HepG2 (cell line): ENCODE data around the gene ATG7. TPM values are rescaled to one million over a fixed set of nuclear protein-coding genes. Genes with fewer than 3 reads are reported as not detected.

ENCODE experiments used
- ATAC-seq: fragments of 200-7000 bp; cut with Tn5 transposase; 3 replicates; pipeline ENCODE4 v1.9.1; 2020; ENCODE audit warnings: mild to moderate bottlenecking, moderate library complexity
- BruUV-seq: library from RNA; stranded (reverse); fragments of 400-500 nt; replicated peaks from 2 replicates; lab custom pipeline; 2021; lab: Mats Ljungman, UMichigan
- CTCF ChIA-PET: fragments of 300-600 bp; formaldehyde crosslinking; extraction: SDS; loops from one replicate; lab custom pipeline; 2021; ENCODE audit warnings: low total read pairs, inconsistent platforms, low intra/inter-chr PET ratio; lab: Yijun Ruan, JAX
- POLR2A ChIA-PET: fragments of 350-600 bp; sonication (Branson Sonifier 250); formaldehyde crosslinking; loops from one replicate; lab custom pipeline; 2020; ENCODE audit warnings: antibody characterized with exemption, inconsistent platforms; lab: Yijun Ruan, JAX
- DNase-seq: peaks from one replicate; pipeline ENCODE4 v3.0.0-alpha.2; 2015; ENCODE audit warnings: low spot score
- FAIRE-seq: peaks from 3 replicates; lab custom pipeline; 2011; peaks lifted over from hg19 to GRCh38; lab: Jason Lieb, UNC
- H2AFZ ChIP-seq: one replicate; pipeline ENCODE4 v1.6.1; 2011; ENCODE audit warnings: low read length, inconsistent platforms
- H3K27ac ChIP-seq: fragments of 300-600 bp; 3 replicates; pipeline ENCODE4 v1.8.0; 2011; ENCODE audit warnings: mixed run types, mild to moderate bottlenecking, mixed read lengths, low read length, inconsistent platforms; ENCODE audit not compliant: insufficient read depth; ENCODE audit errors: extremely low read length
- H3K27me3 ChIP-seq, 2 experiments: fragments of 200-600 bp in 1 of 2; 2 replicates in 1 of 2; 3 replicates in 1 of 2; pipeline versions ENCODE4 v1.6.0 to v1.8.0; 2011; ENCODE audit warnings: low read length in 2 of 2, mild to moderate bottlenecking in 2 of 2, moderate library complexity in 2 of 2, inconsistent platforms in 1 of 2; ENCODE audit not compliant: insufficient read depth in 2 of 2, control insufficient read depth in 1 of 2
- H3K36me3 ChIP-seq, 2 experiments: fragments of 200-600 bp in 1 of 2; replicated peaks in 1 of 2; 2 replicates in 1 of 2; 3 replicates in 1 of 2; pipeline versions ENCODE4 v1.5.1 to v1.8.0; 2011; ENCODE audit warnings: low read length in 2 of 2, inconsistent platforms in 1 of 2; ENCODE audit not compliant: insufficient read depth in 2 of 2, control insufficient read depth in 1 of 2
- H3K4me1 ChIP-seq: 2 replicates; pipeline ENCODE4 v1.5.1; 2012; ENCODE audit warnings: low read length, inconsistent platforms; ENCODE audit not compliant: insufficient read depth
- H3K4me2 ChIP-seq: 2 replicates; pipeline ENCODE4 v1.6.0; 2011; ENCODE audit warnings: low read depth, low read length, inconsistent platforms
- H3K4me3 ChIP-seq, 3 experiments: fragments of 200-600 bp in 1 of 3; sonication (generic), shearing (Covaris generic) in 1 of 3; replicated peaks in 1 of 3; 2 replicates each; pipeline ENCODE4 v1.5.1; 2011 to 2016; ENCODE audit warnings: low read length in 3 of 3, inconsistent platforms in 2 of 3, low read depth in 2 of 3, mild to moderate bottlenecking in 2 of 3, control low read depth in 1 of 3, mixed read lengths in 1 of 3; ENCODE audit not compliant: insufficient read depth in 1 of 3
- H3K79me2 ChIP-seq: one replicate; pipeline ENCODE4 v1.6.1; 2011; ENCODE audit warnings: low read length, inconsistent platforms; ENCODE audit not compliant: insufficient read depth
- H3K9ac ChIP-seq: 2 replicates; pipeline ENCODE4 v1.6.0; 2011; ENCODE audit warnings: mild to moderate bottlenecking, low read depth, low read length, inconsistent platforms; ENCODE audit not compliant: insufficient read depth
- H3K9me3 ChIP-seq: 2 replicates; pipeline ENCODE4 v1.5.1; 2012; ENCODE audit warnings: mild to moderate bottlenecking, low read length
- H4K20me1 ChIP-seq: 2 replicates; pipeline ENCODE4 v1.6.0; 2011; ENCODE audit warnings: inconsistent platforms, mild to moderate bottlenecking, low read length, moderate library complexity; ENCODE audit not compliant: insufficient read depth
- HNRNPUL1 ChIP-seq: fragments of 200-400 bp; formaldehyde crosslinking; IDR thresholded peaks from 2 replicates; pipeline ENCODE4 v1.6.1; 2017; ENCODE audit warnings: low read depth, mild to moderate bottlenecking, low read length, moderate library complexity
- IRF2 ChIP-seq: IDR thresholded peaks from 2 replicates; pipeline ENCODE4 v1.6.1; 2018; ENCODE audit warnings: missing genetic modification reagents, missing compliant biosample characterization
- MEIS1 ChIP-seq: sonication (generic); formaldehyde crosslinking; IDR thresholded peaks from 2 replicates; pipeline ENCODE4 v1.9.0; 2021; ENCODE audit warnings: mild to moderate bottlenecking, missing genetic modification reagents, moderate library complexity, borderline replicate concordance
- SP5 ChIP-seq: IDR thresholded peaks from 2 replicates; pipeline ENCODE4 v1.6.1; 2016; ENCODE audit warnings: low read depth, borderline replicate concordance
- TSC22D2 ChIP-seq: sonication (generic); formaldehyde crosslinking; IDR thresholded peaks from 2 replicates; pipeline ENCODE4 v1.5.1; 2020; ENCODE audit warnings: missing genetic modification reagents, mild to moderate bottlenecking, borderline replicate concordance
- ZNF354B ChIP-seq: sonication (generic); formaldehyde crosslinking; IDR thresholded peaks from 2 replicates; pipeline ENCODE4 v1.8.0; 2022; ENCODE audit warnings: mild to moderate bottlenecking, missing genetic modification reagents
- WGBS: methylation state at CpG from one replicate; pipeline ENCODE4 v1.1.6; 2017; ENCODE audit warnings: low lambda C conversion rate; 5-methylcytosine and 5-hydroxymethylcytosine counted together
- in situ Hi-C: cut with HindIII; loops from 2 replicates; pipeline ENCODE4 v1.10.0; 2017; ENCODE audit warnings: low pct_unique_long_range_greater_than_20kb; ENCODE audit not compliant: extremely low pct_ligation_motif_present
- intact Hi-C: fragments of 100-400 bp; cut with micrococcal nuclease; formaldehyde crosslinking; loops from one replicate; pipeline ENCODE4 v1.10.0; 2022; ENCODE audit not compliant: unreplicated experiment
- polyA plus RNA-seq, 8 experiments: library from polyadenylated mRNA; depleted of rRNA in 3 of 8; stranded (reverse) in 7 of 8; unstranded in 1 of 8; fragments of >200 nt; fragmentation: Illumina TruSeq in 4 of 8; extraction: Trizol in 4 of 8; gene quantifications; 2 replicates each; pipeline versions ENCODE4 v1.2.1 to v1.2.3, GENCODE V29; 2011 to 2016; ENCODE audit warnings: low read depth in 4 of 8, missing spikeins in 1 of 8, mixed read lengths in 1 of 8; ENCODE audit not compliant: insufficient read depth in 1 of 8
- total RNA-seq, 5 experiments: library from RNA; depleted of rRNA; stranded (reverse); fragments of >200 nt; fragmentation: Illumina TruSeq; extraction: Trizol; gene quantifications; 2 replicates each; pipeline ENCODE4 v1.2.3, GENCODE V29; 2016; ENCODE audit warnings: low read depth in 1 of 5
- TF ChIP-seq, protein P1 (sequence below): sonication (generic); formaldehyde crosslinking; IDR thresholded peaks from 2 replicates; pipeline ENCODE4 v1.4.0; 2020; ENCODE audit warnings: missing genetic modification reagents; ENCODE audit errors: not compliant biosample characterization
- TF ChIP-seq, protein P2 (sequence below): sonication (generic); formaldehyde crosslinking; IDR thresholded peaks from 2 replicates; pipeline ENCODE4 v1.4.0; 2020; ENCODE audit warnings: mild to moderate bottlenecking, missing genetic modification reagents
- TF ChIP-seq, protein P3 (sequence below): IDR thresholded peaks from 2 replicates; pipeline ENCODE4 v1.6.1; 2018; ENCODE audit warnings: missing genetic modification reagents, mild to moderate bottlenecking, missing compliant biosample characterization
- TF ChIP-seq, protein P4 (sequence below), 2 experiments: sonication (generic) in 1 of 2; formaldehyde crosslinking in 1 of 2; IDR thresholded peaks; 2 replicates each; pipeline versions ENCODE4 v1.4.0 to v1.6.1; 2018 to 2020; ENCODE audit warnings: missing genetic modification reagents in 2 of 2, borderline replicate concordance in 1 of 2, low read depth in 1 of 2, mild to moderate bottlenecking in 1 of 2, missing biosample characterization in 1 of 2

The ATG7 gene
- total and polyA plus RNA-seq, 2 of the 13 experiments (the other 11 are each of a cell fraction or from before 2014, with no cell fraction given), result 7.8 to 22.1 TPM

DNA sequence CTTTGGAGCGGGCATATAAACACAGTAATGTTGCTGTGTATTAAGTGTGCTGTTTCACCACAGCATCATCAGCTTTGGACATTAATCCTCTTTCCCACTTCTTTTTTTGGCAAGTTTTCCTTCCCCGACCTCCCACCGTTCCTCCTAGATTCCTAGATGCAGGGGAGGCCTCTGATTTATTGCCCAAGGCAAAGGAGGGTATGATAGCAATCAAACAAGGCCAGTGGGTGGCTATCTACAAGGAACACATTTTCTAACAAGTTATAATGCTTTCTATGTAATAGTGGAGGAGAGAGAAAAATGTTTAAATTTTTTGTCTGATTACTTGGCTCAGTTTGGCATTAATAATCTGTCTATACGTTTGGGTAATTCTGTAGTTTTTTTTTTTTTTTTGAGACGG is 38.1 kb downstream of the ATG7 start:
- ChIA-PET POLR2A (no interaction called here), CTCF (no interaction called here)
- no TSS peak for BruUV-seq
- no peak overlapping the region for H3K4me3 ChIP-seq
- H2AFZ ChIP-seq, result no peak overlapping the region
- H3K4me1 ChIP-seq, result no peaks in the 10 kb centered on the region
- no peak for FAIRE-seq
- H3K36me3 ChIP-seq, result peaks cover 2 to 41% of the 10 kb centered on the region in 2 experiments
- WGBS, result 95% methylated on average over 5 of the region's 5 CpGs
- no peaks in the 10 kb centered on the region for H4K20me1 ChIP-seq
- H3K27ac ChIP-seq, result no peak overlapping the region
- no peaks in the 10 kb centered on the region for H3K9me3 ChIP-seq
- H3K79me2 ChIP-seq, result no peaks in the 10 kb centered on the region
- no peak for TF ChIP-seq HNRNPUL1
- TF ChIP-seq, protein P1, sequence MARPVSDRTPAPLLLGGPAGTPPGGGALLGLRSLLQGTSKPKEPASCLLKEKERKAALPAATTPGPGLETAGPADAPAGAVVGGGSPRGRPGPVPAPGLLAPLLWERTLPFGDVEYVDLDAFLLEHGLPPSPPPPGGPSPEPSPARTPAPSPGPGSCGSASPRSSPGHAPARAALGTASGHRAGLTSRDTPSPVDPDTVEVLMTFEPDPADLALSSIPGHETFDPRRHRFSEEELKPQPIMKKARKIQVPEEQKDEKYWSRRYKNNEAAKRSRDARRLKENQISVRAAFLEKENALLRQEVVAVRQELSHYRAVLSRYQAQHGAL (CRISPR knock-in tag), result no peak
- TF ChIP-seq ZNF354B (CRISPR knock-in tag), result no peak
- TF ChIP-seq, protein P2, sequence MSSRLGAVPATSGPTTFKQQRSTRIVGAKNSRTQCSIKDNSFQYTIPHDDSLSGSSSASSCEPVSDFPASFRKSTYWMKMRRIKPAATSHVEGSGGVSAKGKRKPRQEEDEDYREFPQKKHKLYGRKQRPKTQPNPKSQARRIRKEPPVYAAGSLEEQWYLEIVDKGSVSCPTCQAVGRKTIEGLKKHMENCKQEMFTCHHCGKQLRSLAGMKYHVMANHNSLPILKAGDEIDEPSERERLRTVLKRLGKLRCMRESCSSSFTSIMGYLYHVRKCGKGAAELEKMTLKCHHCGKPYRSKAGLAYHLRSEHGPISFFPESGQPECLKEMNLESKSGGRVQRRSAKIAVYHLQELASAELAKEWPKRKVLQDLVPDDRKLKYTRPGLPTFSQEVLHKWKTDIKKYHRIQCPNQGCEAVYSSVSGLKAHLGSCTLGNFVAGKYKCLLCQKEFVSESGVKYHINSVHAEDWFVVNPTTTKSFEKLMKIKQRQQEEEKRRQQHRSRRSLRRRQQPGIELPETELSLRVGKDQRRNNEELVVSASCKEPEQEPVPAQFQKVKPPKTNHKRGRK, result no peak
- no peak for TF ChIP-seq IRF2 (CRISPR knock-in tag)
- TF ChIP-seq TSC22D2, result no peak
- no peak overlapping the region for H3K9ac ChIP-seq
- no peak overlapping the region for H3K4me2 ChIP-seq
- no peak for ATAC-seq
- intact Hi-C loops (no loop called here), in situ Hi-C loops (no loop called here)
- no peak for DNase-seq
- H3K27me3 ChIP-seq, result no peaks in the 10 kb centered on the region

DNA sequence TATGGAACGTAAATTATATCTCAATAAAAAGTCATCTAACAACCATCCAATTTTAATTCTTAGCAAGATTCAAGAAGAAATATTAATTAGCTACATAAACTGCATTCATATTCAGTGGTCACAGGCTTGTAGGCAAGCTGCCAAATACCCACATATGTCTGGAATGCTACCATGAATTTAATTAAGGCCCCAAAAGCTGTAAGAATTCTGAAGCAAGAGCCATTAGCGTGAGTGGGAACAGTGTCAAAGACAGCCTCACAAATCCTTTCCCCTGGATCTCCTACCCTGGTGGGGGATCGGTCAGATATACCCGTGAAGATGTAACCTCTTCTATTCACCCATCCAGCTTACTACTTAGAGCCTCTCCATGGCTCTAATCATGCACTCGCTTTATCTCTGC is 40.0 kb downstream of the ATG7 start:
- H3K9me3 ChIP-seq, result no peaks in the 10 kb centered on the region
- no peaks in the 10 kb centered on the region for H3K4me1 ChIP-seq
- H3K4me3 ChIP-seq, result no peak overlapping the region
- CTCF ChIA-PET, result no interaction called here
- TF ChIP-seq, protein P3, sequence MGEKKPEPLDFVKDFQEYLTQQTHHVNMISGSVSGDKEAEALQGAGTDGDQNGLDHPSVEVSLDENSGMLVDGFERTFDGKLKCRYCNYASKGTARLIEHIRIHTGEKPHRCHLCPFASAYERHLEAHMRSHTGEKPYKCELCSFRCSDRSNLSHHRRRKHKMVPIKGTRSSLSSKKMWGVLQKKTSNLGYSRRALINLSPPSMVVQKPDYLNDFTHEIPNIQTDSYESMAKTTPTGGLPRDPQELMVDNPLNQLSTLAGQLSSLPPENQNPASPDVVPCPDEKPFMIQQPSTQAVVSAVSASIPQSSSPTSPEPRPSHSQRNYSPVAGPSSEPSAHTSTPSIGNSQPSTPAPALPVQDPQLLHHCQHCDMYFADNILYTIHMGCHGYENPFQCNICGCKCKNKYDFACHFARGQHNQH, result no peak
- TF ChIP-seq MEIS1 (CRISPR knock-in tag), result no peak
- TF ChIP-seq SP5 (CRISPR knock-in tag), result no peak
- TF ChIP-seq, protein P4, sequence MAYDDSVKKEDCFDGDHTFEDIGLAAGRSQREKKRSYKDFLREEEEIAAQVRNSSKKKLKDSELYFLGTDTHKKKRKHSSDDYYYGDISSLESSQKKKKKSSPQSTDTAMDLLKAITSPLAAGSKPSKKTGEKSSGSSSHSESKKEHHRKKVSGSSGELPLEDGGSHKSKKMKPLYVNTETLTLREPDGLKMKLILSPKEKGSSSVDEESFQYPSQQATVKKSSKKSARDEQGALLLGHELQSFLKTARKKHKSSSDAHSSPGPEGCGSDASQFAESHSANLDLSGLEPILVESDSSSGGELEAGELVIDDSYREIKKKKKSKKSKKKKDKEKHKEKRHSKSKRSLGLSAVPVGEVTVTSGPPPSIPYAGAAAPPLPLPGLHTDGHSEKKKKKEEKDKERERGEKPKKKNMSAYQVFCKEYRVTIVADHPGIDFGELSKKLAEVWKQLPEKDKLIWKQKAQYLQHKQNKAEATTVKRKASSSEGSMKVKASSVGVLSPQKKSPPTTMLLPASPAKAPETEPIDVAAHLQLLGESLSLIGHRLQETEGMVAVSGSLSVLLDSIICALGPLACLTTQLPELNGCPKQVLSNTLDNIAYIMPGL (CRISPR knock-in tag; IDR thresholded peaks at IDR 0.05; ENCODE audit: borderline replicate concordance in 1 of 2, low read depth in 1 of 2), result no peak
- POLR2A ChIA-PET, result interaction anchor here (1.0 kb wide), 1 partner anchor 40 kb away, joined by 3 read pairs; the partner anchor contains the start of gene ATG7
- no peak overlapping the region for H3K9ac ChIP-seq
- peaks cover 2 to 50% of the 10 kb centered on the region in 2 experiments for H3K36me3 ChIP-seq
- no peak overlapping the region for H3K4me2 ChIP-seq
- no peaks in the 10 kb centered on the region for H3K79me2 ChIP-seq
- intact Hi-C loops (no loop called here), in situ Hi-C loops (no loop called here)
- no peaks in the 10 kb centered on the region for H3K27me3 ChIP-seq
- WGBS, result 98% methylated on average over 5 of the region's 5 CpGs
- no TSS peak for BruUV-seq
- H4K20me1 ChIP-seq, result no peaks in the 10 kb centered on the region
- FAIRE-seq (no peak), DNase-seq (no peak), ATAC-seq (no peak)
- no peak overlapping the region for H2AFZ ChIP-seq
- no peak overlapping the region for H3K27ac ChIP-seq
